Forelimb muscle (tissue), 1 donor: Measurements from ENCODE around the gene CCRL2. TPM values are rescaled to one million over a fixed set of nuclear protein-coding genes. Genes with fewer than 3 reads are reported as not detected.

ENCODE experiments used
- DNase-seq: peaks from one replicate; pipeline ENCODE4 v3.0.0-alpha.2; 2013; ENCODE audit warnings: low read depth
- polyA plus RNA-seq: library from polyadenylated mRNA; unstranded; fragments of 120-200 nt; gene quantifications from one replicate; pipeline ENCODE4 v1.2.1, GENCODE V29; 2013; ENCODE audit not compliant: insufficient read length

Gene CCRL2
- polyA plus RNA-seq, 1 donor = 0.38 TPM

- DNase-seq = no peak
Measured at GRCh38 chr3:46456118-46456517, 49.1 kb downstream of the CCRL2 start.

Other genes with a start within 250 kb of the CCRL2 start
- gene CCR1, start 198.9 kb upstream of the CCRL2 start, polyA plus RNA-seq = 2.4 TPM
- gene CCR3, start 164.8 kb upstream of the CCRL2 start, polyA plus RNA-seq = 0.15 TPM
- 0.89 TPM for gene CCR2, start 53.1 kb upstream of the CCRL2 start, polyA plus RNA-seq
- 0.40 TPM for gene CCR5, start 36.3 kb upstream of the CCRL2 start, polyA plus RNA-seq
- 3.0 TPM for gene LTF, start 57.6 kb downstream of the CCRL2 start, polyA plus RNA-seq
- 0.14 TPM for gene RTP3, start 90.7 kb downstream of the CCRL2 start, polyA plus RNA-seq
- 5.2 TPM for gene LRRC2, start 159.0 kb downstream of the CCRL2 start, polyA plus RNA-seq
- 0.52 TPM for gene FAM240A, start 205.3 kb downstream of the CCRL2 start, polyA plus RNA-seq